Measurements from ENCODE around the gene DCHS1. TPM values are rescaled to one million over a fixed set of nuclear protein-coding genes. Genes with fewer than 3 reads are reported as not detected.

DCHS1 gene
- total RNA-seq, 6 donors from 2014 or later, result 9.2 to 32.2 (median 12.8) TPM

GRCh38 chr11:6640985-6641701 lies 14.5 kb downstream of the DCHS1 start:
- WGBS, 2 donors, result 93 to 96% methylated on average over 6 to 20 of the region's 26 CpGs
- H3K36me3 ChIP-seq, result peaks cover 0 to 15% (median 0%) of the 10 kb centered on the region in 4 donors
- TF ChIP-seq POLR2A (IDR thresholded peaks at IDR 0.05) (no peak), EP300 (IDR thresholded peaks at IDR 0.05) (no peak), POLR2AphosphoS5 (IDR thresholded peaks at IDR 0.05) (no peak)
- TF ChIP-seq, protein P1, sequence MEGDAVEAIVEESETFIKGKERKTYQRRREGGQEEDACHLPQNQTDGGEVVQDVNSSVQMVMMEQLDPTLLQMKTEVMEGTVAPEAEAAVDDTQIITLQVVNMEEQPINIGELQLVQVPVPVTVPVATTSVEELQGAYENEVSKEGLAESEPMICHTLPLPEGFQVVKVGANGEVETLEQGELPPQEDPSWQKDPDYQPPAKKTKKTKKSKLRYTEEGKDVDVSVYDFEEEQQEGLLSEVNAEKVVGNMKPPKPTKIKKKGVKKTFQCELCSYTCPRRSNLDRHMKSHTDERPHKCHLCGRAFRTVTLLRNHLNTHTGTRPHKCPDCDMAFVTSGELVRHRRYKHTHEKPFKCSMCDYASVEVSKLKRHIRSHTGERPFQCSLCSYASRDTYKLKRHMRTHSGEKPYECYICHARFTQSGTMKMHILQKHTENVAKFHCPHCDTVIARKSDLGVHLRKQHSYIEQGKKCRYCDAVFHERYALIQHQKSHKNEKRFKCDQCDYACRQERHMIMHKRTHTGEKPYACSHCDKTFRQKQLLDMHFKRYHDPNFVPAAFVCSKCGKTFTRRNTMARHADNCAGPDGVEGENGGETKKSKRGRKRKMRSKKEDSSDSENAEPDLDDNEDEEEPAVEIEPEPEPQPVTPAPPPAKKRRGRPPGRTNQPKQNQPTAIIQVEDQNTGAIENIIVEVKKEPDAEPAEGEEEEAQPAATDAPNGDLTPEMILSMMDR (IDR thresholded peaks at IDR 0.05), result no peak
- H3K27me3 ChIP-seq, result no peaks in the 10 kb centered on the region
- no peaks in the 10 kb centered on the region for H3K9me3 ChIP-seq
- H3K4me3 ChIP-seq, result no peak overlapping the region
- no peak overlapping the region for H3K27ac ChIP-seq
- no peak for ATAC-seq (ENCODE audit: low FRiP score in 2 of 2)
- DNase-seq, result peak in 1 of 2 donors; percentile 76
- peaks cover 26 to 39% (median 30%) of the 10 kb centered on the region in 4 donors for H3K4me1 ChIP-seq

- WGBS, 2 donors, result 96% methylated on average over 15 to 36 of the region's 36 CpGs
- no peak for TF ChIP-seq POLR2A (IDR thresholded peaks at IDR 0.05)
- no peak for TF ChIP-seq POLR2AphosphoS5 (IDR thresholded peaks at IDR 0.05)
- TF ChIP-seq EP300 (IDR thresholded peaks at IDR 0.05), result no peak
- TF ChIP-seq, protein P1 (IDR thresholded peaks at IDR 0.05), result no peak
- ATAC-seq (ENCODE audit: low FRiP score in 2 of 2) (no peak), DNase-seq (peak in 1 of 2 donors; percentile 40)
- H3K36me3 ChIP-seq, result peaks cover 0 to 15% (median 0%) of the 10 kb centered on the region in 4 donors
- no peak overlapping the region for H3K27ac ChIP-seq
- peaks cover 28 to 41% (median 31%) of the 10 kb centered on the region in 4 donors for H3K4me1 ChIP-seq
- no peaks in the 10 kb centered on the region for H3K9me3 ChIP-seq
- H3K4me3 ChIP-seq, result no peak overlapping the region
- no peaks in the 10 kb centered on the region for H3K27me3 ChIP-seq
Measured at GRCh38 chr11:6640036-6640984, 15.3 kb downstream of the DCHS1 start.

GRCh38 chr11:6638429-6638828 lies 17.2 kb downstream of the DCHS1 start:
- peaks cover 0 to 16% (median 0%) of the 10 kb centered on the region in 4 donors for H3K36me3 ChIP-seq

GRCh38 chr11:6637871-6638270 lies 17.7 kb downstream of the DCHS1 start:
- no peak overlapping the region for H3K4me3 ChIP-seq
- peak overlapping the region in 3 of 4 donors; percentile 12 to 43 (median 27) for H3K27ac ChIP-seq
- peak in 1 of 2 donors; percentile 24 for TF ChIP-seq POLR2AphosphoS5 (IDR thresholded peaks at IDR 0.05)
- TF ChIP-seq POLR2A (IDR thresholded peaks at IDR 0.05), result no peak
- peaks cover 33 to 51% (median 44%) of the 10 kb centered on the region in 4 donors for H3K4me1 ChIP-seq
- peaks cover 0 to 21% (median 2%) of the 10 kb centered on the region in 4 donors for H3K36me3 ChIP-seq
- no peaks in the 10 kb centered on the region for H3K27me3 ChIP-seq
- no peaks in the 10 kb centered on the region for H3K9me3 ChIP-seq
- 24 to 35% methylated on average over 3 of the region's 3 CpGs for WGBS, 2 donors
- peak in 1 of 2 donors; percentile 77 for DNase-seq
- peak in 1 of 2 donors; percentile 77 for ATAC-seq (ENCODE audit: low FRiP score in 2 of 2)

More at GRCh38 chr11:6638429-6638828, 17.2 kb downstream of the DCHS1 start:
- Histone ChIP-seq H3K27me3 (no peaks in the 10 kb centered on the region), H3K4me3 (no peak overlapping the region), H3K27ac (peak overlapping the region in 3 of 4 donors; percentile 12 to 43 (median 27)), H3K4me1 (peaks cover 33 to 56% (median 44%) of the 10 kb centered on the region in 4 donors), H3K9me3 (no peaks in the 10 kb centered on the region)
- no peak for TF ChIP-seq POLR2AphosphoS5 (IDR thresholded peaks at IDR 0.05)
- TF ChIP-seq, protein P1 (IDR thresholded peaks at IDR 0.05), result no peak
- TF ChIP-seq POLR2A (IDR thresholded peaks at IDR 0.05), result no peak
- TF ChIP-seq EP300 (IDR thresholded peaks at IDR 0.05), result no peak
- no peak for ATAC-seq (ENCODE audit: low FRiP score in 2 of 2)
- 63 to 70% methylated on average over 4 of the region's 4 CpGs for WGBS, 2 donors
- DNase-seq, result no peak

- no peak for ATAC-seq (ENCODE audit: low FRiP score in 2 of 2)
- Histone ChIP-seq H3K27ac (peak overlapping the region; percentile 43 to 75 (median 71)), H3K36me3 (peaks cover 0 to 34% (median 7%) of the 10 kb centered on the region in 4 donors)
Measured at GRCh38 chr11:6636480-6636879, 19.1 kb downstream of the DCHS1 start.

More at GRCh38 chr11:6636480-6636879, 19.1 kb downstream of the DCHS1 start:
- Histone ChIP-seq H3K4me3 (no peak overlapping the region), H3K27me3 (no peaks in the 10 kb centered on the region), H3K9me3 (no peaks in the 10 kb centered on the region), H3K4me1 (peaks cover 33 to 48% (median 44%) of the 10 kb centered on the region in 4 donors)
- WGBS, 2 donors, result 83 to 87% methylated on average over 3 of the region's 3 CpGs
- DNase-seq, result no peak
- TF ChIP-seq, protein P1 (IDR thresholded peaks at IDR 0.05), result no peak

All from upper lobe of left lung (tissue), 6 donors.